ENCODE results near the gene ITGB2. TPM values are rescaled to one million over a fixed set of nuclear protein-coding genes. Genes with fewer than 3 reads are reported as not detected.

ITGB2 gene
- total RNA-seq, 2 donors from 2014 or later, result 1.6 to 2.3 TPM

DNA sequence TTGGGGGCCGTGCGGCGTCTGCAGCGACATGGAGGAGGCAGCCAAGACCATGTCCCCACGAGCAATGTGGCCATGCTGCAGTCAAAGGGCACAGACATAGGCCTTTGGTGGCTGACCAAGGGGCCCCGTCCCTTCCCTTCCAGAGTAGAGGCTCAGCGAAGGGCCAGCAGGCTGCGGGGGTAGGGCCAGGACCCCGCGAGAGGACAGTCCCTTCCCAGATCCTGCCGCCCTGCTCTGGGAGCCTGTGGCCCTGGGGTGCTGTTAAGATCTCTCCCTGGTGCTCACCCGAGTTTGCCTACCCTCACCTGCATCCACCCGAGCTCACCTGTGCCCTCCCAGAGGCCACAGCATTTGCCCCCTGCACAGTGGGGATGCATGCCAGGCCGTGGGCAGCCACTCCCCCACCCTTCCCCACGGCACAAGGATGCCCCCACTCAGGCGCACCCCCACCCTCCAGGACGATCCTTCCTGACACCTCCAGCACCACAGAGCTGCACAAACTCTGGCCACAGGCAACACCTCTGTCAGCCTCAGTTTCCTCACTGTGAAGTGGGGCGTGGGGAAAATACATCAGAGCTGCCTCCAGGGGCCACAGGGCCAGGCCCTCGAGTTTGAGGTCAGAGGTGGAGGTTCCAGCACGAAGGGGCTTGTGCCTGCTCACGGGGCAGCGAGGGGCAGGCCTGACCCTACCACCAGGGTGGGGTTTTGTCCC is 15.5 kb downstream of the ITGB2 start:
- no peak for TF ChIP-seq CTCF (conservative IDR thresholded peaks at IDR 0.05)
- Mint-ChIP-seq H3K36me3 (ENCODE audit: low read depth) (no peaks in the 10 kb centered on the region), H3K4me1 (peaks cover 5% of the 10 kb centered on the region), H3K4me3 (no peak overlapping the region), H3K27me3 (ENCODE audit: insufficient read depth) (no peaks in the 10 kb centered on the region), H3K27ac (no peak overlapping the region), H3K9me3 (no peaks in the 10 kb centered on the region)
- Histone ChIP-seq H3K4me3 (ENCODE audit: low read length) (no peak overlapping the region), H3K9me3 (ENCODE audit: control insufficient read depth, low read length) (no peaks in the 10 kb centered on the region), H3K27me3 (ENCODE audit: control insufficient read depth, insufficient read depth, low read length, poor library complexity, severe bottlenecking) (no peaks in the 10 kb centered on the region), H3K4me1 (ENCODE audit: control insufficient read depth, insufficient read depth, low read length) (peaks cover 10% of the 10 kb centered on the region), H3K27ac (ENCODE audit: low read depth, low read length) (no peak overlapping the region), H3K9ac (ENCODE audit: extremely low read depth, low read length, poor library complexity, severe bottlenecking) (no peak overlapping the region), H3K36me3 (ENCODE audit: control insufficient read depth, insufficient read depth, low read length) (no peaks in the 10 kb centered on the region)
- no peak for DNase-seq
- WGBS, 2 experiments (ENCODE audit: insufficient coverage in 1 of 2, insufficient read length in 1 of 2), result 89 to 90% methylated on average over 7 to 22 of the region's 22 CpGs

DNA sequence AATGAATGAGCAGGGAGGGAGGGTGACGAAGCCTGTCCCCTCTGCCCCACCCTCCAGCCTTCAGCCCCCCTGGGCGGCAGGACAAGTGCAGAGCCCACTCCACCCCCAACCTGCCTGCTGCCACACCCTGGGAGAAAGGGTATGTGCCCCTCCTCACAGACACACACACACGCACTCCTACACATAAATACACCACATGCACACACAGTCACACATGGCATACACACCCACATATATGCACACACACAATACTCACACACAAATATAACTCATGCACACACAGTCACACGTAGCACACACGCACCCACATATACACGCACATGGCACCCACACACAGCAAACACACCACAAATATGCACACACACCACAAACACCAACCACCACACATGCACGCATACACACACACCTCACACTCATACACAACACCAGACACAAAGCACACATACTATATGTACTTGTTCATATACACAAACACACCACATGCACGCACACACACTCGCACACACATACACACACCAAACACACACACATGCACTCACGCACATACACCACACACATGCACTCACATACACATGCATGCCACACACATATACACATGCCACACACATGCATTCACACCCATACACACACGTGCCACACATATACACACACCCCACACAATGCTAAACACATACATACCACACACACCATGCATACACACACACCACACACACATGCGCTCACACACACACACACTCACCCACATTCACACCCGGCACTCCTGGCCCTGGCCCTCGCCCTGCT is 16.4 kb downstream of the ITGB2 start:
- WGBS, 2 experiments (ENCODE audit: insufficient coverage in 1 of 2, insufficient read length in 1 of 2), result 85 to 91% methylated on average over 7 to 14 of the region's 14 CpGs
- Mint-ChIP-seq H3K4me3 (no peak overlapping the region), H3K9me3 (no peaks in the 10 kb centered on the region), H3K27me3 (ENCODE audit: insufficient read depth) (no peaks in the 10 kb centered on the region), H3K27ac (no peak overlapping the region), H3K4me1 (peaks cover 5% of the 10 kb centered on the region), H3K36me3 (ENCODE audit: low read depth) (no peaks in the 10 kb centered on the region)
- Histone ChIP-seq H3K9me3 (ENCODE audit: control insufficient read depth, low read length) (no peaks in the 10 kb centered on the region), H3K36me3 (ENCODE audit: control insufficient read depth, insufficient read depth, low read length) (no peaks in the 10 kb centered on the region), H3K4me1 (ENCODE audit: control insufficient read depth, insufficient read depth, low read length) (peaks cover 10% of the 10 kb centered on the region), H3K27me3 (ENCODE audit: control insufficient read depth, insufficient read depth, low read length, poor library complexity, severe bottlenecking) (no peaks in the 10 kb centered on the region), H3K4me3 (ENCODE audit: low read length) (no peak overlapping the region), H3K9ac (ENCODE audit: extremely low read depth, low read length, poor library complexity, severe bottlenecking) (no peak overlapping the region), H3K27ac (ENCODE audit: low read depth, low read length) (no peak overlapping the region)
- no peak for DNase-seq
- no peak for TF ChIP-seq CTCF (conservative IDR thresholded peaks at IDR 0.05)

DNA sequence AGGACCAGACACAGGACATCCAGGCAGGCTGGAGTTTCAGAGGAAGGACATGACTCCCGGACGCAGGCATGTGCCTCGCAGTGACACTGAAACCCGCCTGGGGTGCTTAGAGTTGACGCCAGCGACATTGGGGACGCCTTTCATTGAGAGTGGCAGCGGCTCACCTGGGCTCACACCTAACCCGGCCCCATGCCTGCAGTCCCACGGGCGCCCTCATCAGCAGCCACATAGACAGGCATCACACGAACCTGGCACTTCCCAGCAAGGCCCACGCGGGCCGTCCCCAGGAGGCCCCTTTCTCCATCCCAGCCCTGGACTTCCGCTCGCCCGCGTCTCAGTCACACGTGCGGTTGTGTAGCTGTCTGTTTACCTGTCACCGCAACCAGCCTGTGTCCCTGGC is 17.0 kb downstream of the ITGB2 start:
- Mint-ChIP-seq H3K4me3 (no peak overlapping the region), H3K9me3 (no peaks in the 10 kb centered on the region), H3K36me3 (ENCODE audit: low read depth) (no peaks in the 10 kb centered on the region), H3K4me1 (peaks cover 5% of the 10 kb centered on the region), H3K27ac (no peak overlapping the region), H3K27me3 (ENCODE audit: insufficient read depth) (no peaks in the 10 kb centered on the region)
- no peaks in the 10 kb centered on the region for H3K36me3 ChIP-seq (ENCODE audit: control insufficient read depth, insufficient read depth, low read length)
- no peaks in the 10 kb centered on the region for H3K27me3 ChIP-seq (ENCODE audit: control insufficient read depth, insufficient read depth, low read length, poor library complexity, severe bottlenecking)
- H3K4me1 ChIP-seq (ENCODE audit: control insufficient read depth, insufficient read depth, low read length), result peaks cover 10% of the 10 kb centered on the region
- no peak overlapping the region for H3K4me3 ChIP-seq (ENCODE audit: low read length)
- no peaks in the 10 kb centered on the region for H3K9me3 ChIP-seq (ENCODE audit: control insufficient read depth, low read length)
- 93 to 97% methylated on average over 18 to 22 of the region's 22 CpGs for WGBS, 2 experiments (ENCODE audit: insufficient coverage in 1 of 2, insufficient read length in 1 of 2)
- no peak overlapping the region for H3K9ac ChIP-seq (ENCODE audit: extremely low read depth, low read length, poor library complexity, severe bottlenecking)
- H3K27ac ChIP-seq (ENCODE audit: low read depth, low read length), result no peak overlapping the region
- no peak for DNase-seq
- no peak for TF ChIP-seq CTCF (conservative IDR thresholded peaks at IDR 0.05)
